Stomach (tissue), 9 donors: Measurements from ENCODE around the gene AKR1A1. TPM values are rescaled to one million over a fixed set of nuclear protein-coding genes. Genes with fewer than 3 reads are reported as not detected.
A peak's percentile ranks its signal among the peaks of the same experiment; 100 is the strongest.
"Not testable (repeated sequence)": the region's sequence is repeated elsewhere in the genome, so short reads cannot be mapped to it uniquely, and the experiment has no call there.

ENCODE experiments used
- DNase-seq, 2 donors: peaks; one replicate each; pipeline versions ENCODE4 v3.0.0 to v3.0.0-alpha.2; 2013 to 2019
- H3K27ac ChIP-seq, 5 donors: fragments of 200-600 bp in 4 of 5; sonication (generic) in 4 of 5; one replicate each; pipeline ENCODE4 v1.5.1; 2013 to 2019; ENCODE audit warnings: mild to moderate bottlenecking in 1 of 5, moderate library complexity in 1 of 5
- H3K27me3 ChIP-seq, 3 donors: fragments of 200-600 bp; sonication (generic); one replicate each; pipeline ENCODE4 v1.5.1; 2017 to 2019; ENCODE audit warnings: mixed run types in 1 of 3
- H3K36me3 ChIP-seq, 4 donors: fragments of 200-600 bp; sonication (generic); 1 replicate in 3 of 4; 2 replicates in 1 of 4; pipeline ENCODE4 v1.5.1; 2016 to 2019
- H3K4me1 ChIP-seq, 4 donors: fragments of 200-600 bp; sonication (generic); one replicate each; pipeline ENCODE4 v1.5.1; 2016 to 2019
- H3K4me3 ChIP-seq, 4 donors: fragments of 200-600 bp; sonication (generic) in 3 of 4; one replicate each; pipeline ENCODE4 v1.5.1; 2016 to 2019; ENCODE audit warnings: mild to moderate bottlenecking in 1 of 4
- H3K9me3 ChIP-seq, 4 donors: fragments of 200-600 bp; sonication (generic); one replicate each; pipeline ENCODE4 v1.5.1; 2016 to 2019
- CTCF ChIP-seq, 7 experiments: fragments of 450-650 bp in 4 of 7; fragments of 200-600 bp in 3 of 7; sonication (generic) in 3 of 7; IDR thresholded peaks; one replicate each; pipeline ENCODE4 v1.5.1; 2016 to 2019; ENCODE audit warnings: antibody characterized with exemption in 7 of 7, control low read depth in 2 of 7, mild to moderate bottlenecking in 1 of 7
- EP300 ChIP-seq: sonication (generic); formaldehyde crosslinking; IDR thresholded peaks from one replicate; pipeline ENCODE4 v1.6.1; 2017; ENCODE audit warnings: antibody characterized with exemption
- POLR2A ChIP-seq, 4 donors: fragments of 450-650 bp; IDR thresholded peaks; one replicate each; pipeline ENCODE4 v1.6.1; 2016; ENCODE audit warnings: antibody characterized with exemption in 4 of 4, control low read depth in 2 of 4, mild to moderate bottlenecking in 1 of 4, moderate library complexity in 1 of 4
- POLR2AphosphoS5 ChIP-seq, 3 donors: sonication (generic); formaldehyde crosslinking; IDR thresholded peaks; one replicate each; pipeline ENCODE4 v1.6.1; 2016; ENCODE audit warnings: antibody characterized with exemption in 3 of 3
- WGBS, 5 donors: extraction: QIAGEN DNeasy Blood & Tissue Kit in 3 of 5; methylation state at CpG; one replicate each; pipeline versions ENCODE4 v1.1.5 to v1.1.7; 2013 to 2018; 5-methylcytosine and 5-hydroxymethylcytosine counted together
- intact Hi-C: fragments of 100-400 bp; cut with DNase I; formaldehyde crosslinking; loops from one replicate; pipeline ENCODE4 v1.15.1; 2023; ENCODE audit warnings: low total_unique reads
- polyA plus RNA-seq, 3 donors: library from polyadenylated mRNA; stranded (reverse); fragments of 200-250 nt; gene quantifications; one replicate each; pipeline ENCODE4 v1.2.3, GENCODE V29; 2013
- total RNA-seq, 5 donors: library from RNA; depleted of rRNA; stranded (reverse); fragments of >200 nt; gene quantifications; one replicate each; pipeline versions ENCODE4 v1.1.0 to v1.2.3, GENCODE V29; 2014 to 2016
- donor health status: healthy with polysubstance abuse.
- donor health status: Bipolar disorder and iron deficiency.
- donor health status: healthy.

Gene AKR1A1
- total and polyA plus RNA-seq, 8 donors: 10.5 to 246 (median 184) TPM

- H3K27ac ChIP-seq: peak overlapping the region in 1 of 5 donors; percentile 19
- intact Hi-C loops: loop anchor here (5.0 kb wide), 1 partner anchor 51 kb away; no protein-coding TSS in a partner anchor
Measured at GRCh38 chr1:45516036-45516435, 34.6 kb upstream of the AKR1A1 start.

GRCh38 chr1:45516465-45516864 lies 34.2 kb upstream of the AKR1A1 start:
- 36 to 65% (median 55%) methylated on average over 4 of the region's 4 CpGs for WGBS, 5 donors
- H3K4me3 ChIP-seq: peak overlapping the region in 1 of 4 donors; percentile 6
- peaks cover 10 to 55% (median 30%) of the 10 kb centered on the region in 4 donors for H3K4me1 ChIP-seq
- DNase-seq: no peak
- no peaks in the 10 kb centered on the region for H3K9me3 ChIP-seq
- H3K27ac ChIP-seq: peak overlapping the region in 2 of 5 donors; percentile 5 to 19
- TF ChIP-seq POLR2A (IDR thresholded peaks at IDR 0.05) (no peak), EP300 (no peak), CTCF (IDR thresholded peaks at IDR 0.05) (no peak), POLR2AphosphoS5 (IDR thresholded peaks at IDR 0.05) (no peak)
- intact Hi-C loops: loop anchor here (5.0 kb wide), 1 partner anchor 51 kb away; no protein-coding TSS in a partner anchor
- H3K27me3 ChIP-seq: no peaks in the 10 kb centered on the region
- H3K36me3 ChIP-seq: peaks cover 52 to 73% (median 68%) of the 10 kb centered on the region in 4 donors

More at GRCh38 chr1:45516036-45516435, 34.6 kb upstream of the AKR1A1 start:
- WGBS, 5 donors: 41 to 56% (median 50%) methylated on average over 3 of the region's 3 CpGs
- Histone ChIP-seq H3K27me3 (no peaks in the 10 kb centered on the region), H3K36me3 (peaks cover 56 to 77% (median 72%) of the 10 kb centered on the region in 4 donors), H3K4me1 (peaks cover 10 to 55% (median 30%) of the 10 kb centered on the region in 4 donors), H3K9me3 (no peaks in the 10 kb centered on the region), H3K4me3 (peak overlapping the region in 1 of 4 donors; percentile 6)
- no peak for TF ChIP-seq POLR2AphosphoS5 (IDR thresholded peaks at IDR 0.05)
- no peak for DNase-seq

- Histone ChIP-seq H3K36me3 (peaks cover 40 to 54% (median 49%) of the 10 kb centered on the region in 4 donors), H3K4me1 (peaks cover 16 to 59% (median 36%) of the 10 kb centered on the region in 4 donors)
- intact Hi-C loops: loop anchor here (5.0 kb wide), 1 partner anchor 49 kb away; no protein-coding TSS in a partner anchor
- not testable (repeated sequence) for DNase-seq, H3K27me3 ChIP-seq, H3K4me3 ChIP-seq, H3K27ac ChIP-seq, H3K9me3 ChIP-seq
- 73 to 95% (median 85%) methylated on average over 4 of the region's 4 CpGs for WGBS, 5 donors
Measured at GRCh38 chr1:45518366-45518765, 32.3 kb upstream of the AKR1A1 start.

GRCh38 chr1:45518910-45519309 lies 31.7 kb upstream of the AKR1A1 start:
- intact Hi-C loops: loop anchor here (5.0 kb wide), 1 partner anchor 48 kb away; no protein-coding TSS in a partner anchor
- H3K4me1 ChIP-seq: peaks cover 16 to 54% (median 36%) of the 10 kb centered on the region in 4 donors
- WGBS, 5 donors: 0 to 12% (median 5%) methylated on average over 1 of the region's 1 CpG

GRCh38 chr1:45519774-45520173 lies 30.9 kb upstream of the AKR1A1 start:
- H3K27ac ChIP-seq: peak overlapping the region in 3 of 5 donors; percentile 17 to 92 (median 32)

More at GRCh38 chr1:45518910-45519309, 31.7 kb upstream of the AKR1A1 start:
- TF ChIP-seq EP300 (no peak), POLR2AphosphoS5 (IDR thresholded peaks at IDR 0.05) (no peak), POLR2A (IDR thresholded peaks at IDR 0.05) (no peak), CTCF (IDR thresholded peaks at IDR 0.05) (no peak)
- peak overlapping the region in 2 of 5 donors; percentile 9 to 32 for H3K27ac ChIP-seq
- no peaks in the 10 kb centered on the region for H3K27me3 ChIP-seq
- no peak for DNase-seq
- H3K9me3 ChIP-seq: no peaks in the 10 kb centered on the region
- H3K36me3 ChIP-seq: peaks cover 35 to 48% (median 44%) of the 10 kb centered on the region in 4 donors
- H3K4me3 ChIP-seq: peak overlapping the region in 2 of 4 donors; percentile 92 to 96

More at GRCh38 chr1:45519774-45520173, 30.9 kb upstream of the AKR1A1 start:
- H3K27me3 ChIP-seq, H3K9me3 ChIP-seq, DNase-seq: not testable (repeated sequence)
- 74 to 85% (median 75%) methylated on average over 16 of the region's 16 CpGs for WGBS, 5 donors
- Histone ChIP-seq H3K36me3 (peaks cover 26 to 40% (median 35%) of the 10 kb centered on the region in 4 donors), H3K4me3 (peak overlapping the region; percentile 1 to 96 (median 56)), H3K4me1 (peaks cover 16 to 49% (median 33%) of the 10 kb centered on the region in 4 donors)
- intact Hi-C loops: loop anchor here (5.0 kb wide), 1 partner anchor 48 kb away; no protein-coding TSS in a partner anchor
